ENCODE results near the gene FOXB1.

DNA sequence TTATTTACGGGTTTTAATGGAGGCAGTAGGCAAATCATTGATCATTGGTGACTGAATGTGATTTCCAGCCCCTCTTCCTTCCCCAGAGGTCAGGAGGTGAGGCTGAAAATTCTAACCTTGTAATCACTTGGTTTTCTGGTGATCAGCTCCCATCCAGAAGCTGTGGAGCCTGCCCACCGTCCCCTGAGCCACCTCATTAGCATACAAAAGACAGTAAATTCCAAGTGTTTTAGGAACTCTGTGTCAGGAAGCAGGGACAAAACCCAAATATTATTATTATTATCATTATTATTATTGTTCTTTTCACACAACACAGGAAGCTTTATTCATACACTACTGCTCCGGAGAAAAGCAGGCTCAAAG, 18.2 kb downstream of the FOXB1 start:
- TF ChIP-seq, protein P1, sequence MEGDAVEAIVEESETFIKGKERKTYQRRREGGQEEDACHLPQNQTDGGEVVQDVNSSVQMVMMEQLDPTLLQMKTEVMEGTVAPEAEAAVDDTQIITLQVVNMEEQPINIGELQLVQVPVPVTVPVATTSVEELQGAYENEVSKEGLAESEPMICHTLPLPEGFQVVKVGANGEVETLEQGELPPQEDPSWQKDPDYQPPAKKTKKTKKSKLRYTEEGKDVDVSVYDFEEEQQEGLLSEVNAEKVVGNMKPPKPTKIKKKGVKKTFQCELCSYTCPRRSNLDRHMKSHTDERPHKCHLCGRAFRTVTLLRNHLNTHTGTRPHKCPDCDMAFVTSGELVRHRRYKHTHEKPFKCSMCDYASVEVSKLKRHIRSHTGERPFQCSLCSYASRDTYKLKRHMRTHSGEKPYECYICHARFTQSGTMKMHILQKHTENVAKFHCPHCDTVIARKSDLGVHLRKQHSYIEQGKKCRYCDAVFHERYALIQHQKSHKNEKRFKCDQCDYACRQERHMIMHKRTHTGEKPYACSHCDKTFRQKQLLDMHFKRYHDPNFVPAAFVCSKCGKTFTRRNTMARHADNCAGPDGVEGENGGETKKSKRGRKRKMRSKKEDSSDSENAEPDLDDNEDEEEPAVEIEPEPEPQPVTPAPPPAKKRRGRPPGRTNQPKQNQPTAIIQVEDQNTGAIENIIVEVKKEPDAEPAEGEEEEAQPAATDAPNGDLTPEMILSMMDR (conservative IDR thresholded peaks at IDR 0.05 in 1 of 2, IDR thresholded peaks at IDR 0.05 in 1 of 2; ENCODE audit: extremely low read depth in 1 of 2, insufficient read depth in 1 of 2, low read depth in 1 of 2, low read length in 2 of 2), result no peak
- no peak for TF ChIP-seq EZH2 (IDR thresholded peaks at IDR 0.05; ENCODE audit: borderline replicate concordance, low read length)
